Muscle of arm (tissue), 12 donors: ENCODE results near the gene RRM2. TPM values are rescaled to one million over a fixed set of nuclear protein-coding genes. Genes with fewer than 3 reads are reported as not detected.
"Not testable (repeated sequence)": the region's sequence is repeated elsewhere in the genome, so short reads cannot be mapped to it uniquely, and the experiment has no call there.

ENCODE experiments used
- DNase-seq: peaks from one replicate; pipeline ENCODE4 v3.0.0-alpha.2; 2013
- polyA plus RNA-seq, 12 donors: library from polyadenylated mRNA; unstranded; fragments of 120-200 nt; gene quantifications; one replicate each; pipeline ENCODE4 v1.2.1, GENCODE V29; 2013; ENCODE audit not compliant: insufficient read length in 12 of 12

RRM2 gene
- polyA plus RNA-seq, 12 donors = 24.9 to 58.9 (median 39.8) TPM; not detected in 1

DNA sequence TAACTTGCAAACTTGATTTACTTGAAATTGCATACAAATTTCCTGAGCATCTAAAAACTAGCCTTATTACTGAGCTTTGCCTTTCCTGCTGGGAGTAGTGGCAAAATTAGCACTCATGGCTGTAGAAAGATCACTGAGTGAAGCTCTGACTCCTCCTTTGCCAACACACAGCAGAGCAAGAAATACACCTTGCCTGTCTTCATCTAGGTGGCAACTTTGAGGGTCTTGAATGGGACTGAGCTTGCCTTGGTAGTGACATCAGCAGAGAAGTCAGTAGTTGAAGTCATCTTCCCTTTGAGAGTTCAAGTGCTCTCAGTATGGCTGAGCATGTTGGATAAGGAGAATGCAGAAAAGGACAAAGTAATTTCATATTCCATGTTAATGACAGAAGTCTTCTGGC lies 5.9 kb downstream of the RRM2 start:
- no peak for DNase-seq

DNA sequence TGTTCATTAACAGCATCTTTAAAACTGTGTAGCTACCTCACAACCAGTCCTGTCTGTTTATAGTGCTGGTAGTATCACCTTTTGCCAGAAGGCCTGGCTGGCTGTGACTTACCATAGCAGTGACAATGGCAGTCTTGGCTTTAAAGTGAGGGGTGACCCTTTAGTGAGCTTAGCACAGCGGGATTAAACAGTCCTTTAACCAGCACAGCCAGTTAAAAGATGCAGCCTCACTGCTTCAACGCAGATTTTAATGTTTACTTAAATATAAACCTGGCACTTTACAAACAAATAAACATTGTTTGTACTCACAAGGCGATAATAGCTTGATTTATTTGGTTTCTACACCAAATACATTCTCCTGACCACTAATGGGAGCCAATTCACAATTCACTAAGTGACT lies 7.0 kb downstream of the RRM2 start:
- DNase-seq = no peak

DNA sequence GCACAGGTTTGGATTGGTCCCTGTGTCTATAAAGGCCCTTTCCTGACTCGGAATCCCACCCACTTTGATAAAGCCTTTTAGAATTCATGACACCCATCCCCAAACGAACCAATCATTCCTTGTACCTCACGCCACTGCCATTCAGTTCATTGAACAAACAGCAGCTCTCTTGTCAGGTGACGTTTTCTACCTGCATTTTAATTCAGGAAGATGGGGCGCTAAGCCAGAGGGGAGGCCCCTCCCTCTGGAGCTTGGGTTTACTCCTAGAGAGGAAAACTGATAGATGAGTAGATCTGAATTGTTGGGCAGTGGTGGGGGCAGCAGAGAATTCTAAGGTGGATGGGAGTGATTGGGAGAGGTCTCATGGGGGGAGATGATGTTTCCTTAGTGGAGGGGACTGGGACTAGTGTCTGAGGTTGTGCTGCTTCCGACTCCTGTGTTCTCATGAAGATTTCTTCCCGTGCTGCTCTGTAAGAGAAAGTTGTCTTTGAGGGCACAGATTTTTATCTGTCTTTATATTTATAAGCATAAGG lies 9.6 kb downstream of the RRM2 start:
- DNase-seq = no peak

DNA sequence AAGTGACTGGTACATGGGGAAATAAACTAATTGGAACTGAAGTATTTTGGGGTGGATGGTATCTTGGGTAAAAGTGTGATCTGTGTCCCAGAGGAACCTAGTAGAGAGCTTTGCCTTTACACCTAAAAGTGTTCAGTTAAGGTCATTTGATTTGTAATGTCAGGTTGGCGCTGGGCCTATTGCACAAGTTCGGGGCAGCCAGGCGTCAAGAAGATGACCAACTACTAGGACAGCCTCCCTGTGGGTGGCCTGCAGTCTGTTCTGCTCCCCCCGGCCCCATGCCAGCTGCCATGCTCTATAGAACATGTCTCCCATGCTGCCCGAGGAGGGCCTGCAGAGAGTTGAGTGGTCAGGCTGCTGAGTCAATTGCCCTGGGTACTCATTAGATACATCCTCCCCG lies 10.1 kb downstream of the RRM2 start:
- DNase-seq = no peak

DNA sequence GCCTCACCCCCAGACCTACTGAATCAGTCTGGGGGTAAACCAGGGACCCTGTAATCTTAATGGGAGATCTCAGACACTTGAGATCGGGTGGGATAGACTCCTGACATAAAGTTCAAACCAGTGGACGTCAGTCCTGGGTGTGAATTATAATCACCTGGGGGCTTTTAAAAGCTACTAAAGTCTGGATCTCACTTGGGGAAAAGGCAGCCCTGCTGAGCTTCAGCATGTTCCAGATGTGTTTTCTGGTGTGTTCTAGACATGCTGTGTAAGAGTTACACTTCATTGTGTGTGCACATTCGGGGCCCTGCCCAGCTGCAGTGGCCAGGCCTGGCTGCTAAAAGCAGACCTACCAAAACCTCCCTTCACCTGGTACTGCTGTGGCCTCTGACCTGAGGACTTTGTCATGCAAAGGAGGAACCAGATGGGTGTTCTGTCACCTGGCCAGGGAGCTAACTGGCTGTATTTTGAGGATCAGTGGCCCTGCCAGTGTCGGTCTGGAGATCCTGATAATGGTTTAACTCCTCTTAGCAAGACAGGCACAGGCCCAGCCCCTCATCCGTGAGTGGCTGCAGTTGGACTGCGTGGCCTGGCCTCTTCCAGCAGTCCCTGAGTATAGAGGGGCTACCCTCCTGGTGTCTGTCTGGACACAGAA lies 10.6 kb downstream of the RRM2 start:
- no peak for DNase-seq

DNA sequence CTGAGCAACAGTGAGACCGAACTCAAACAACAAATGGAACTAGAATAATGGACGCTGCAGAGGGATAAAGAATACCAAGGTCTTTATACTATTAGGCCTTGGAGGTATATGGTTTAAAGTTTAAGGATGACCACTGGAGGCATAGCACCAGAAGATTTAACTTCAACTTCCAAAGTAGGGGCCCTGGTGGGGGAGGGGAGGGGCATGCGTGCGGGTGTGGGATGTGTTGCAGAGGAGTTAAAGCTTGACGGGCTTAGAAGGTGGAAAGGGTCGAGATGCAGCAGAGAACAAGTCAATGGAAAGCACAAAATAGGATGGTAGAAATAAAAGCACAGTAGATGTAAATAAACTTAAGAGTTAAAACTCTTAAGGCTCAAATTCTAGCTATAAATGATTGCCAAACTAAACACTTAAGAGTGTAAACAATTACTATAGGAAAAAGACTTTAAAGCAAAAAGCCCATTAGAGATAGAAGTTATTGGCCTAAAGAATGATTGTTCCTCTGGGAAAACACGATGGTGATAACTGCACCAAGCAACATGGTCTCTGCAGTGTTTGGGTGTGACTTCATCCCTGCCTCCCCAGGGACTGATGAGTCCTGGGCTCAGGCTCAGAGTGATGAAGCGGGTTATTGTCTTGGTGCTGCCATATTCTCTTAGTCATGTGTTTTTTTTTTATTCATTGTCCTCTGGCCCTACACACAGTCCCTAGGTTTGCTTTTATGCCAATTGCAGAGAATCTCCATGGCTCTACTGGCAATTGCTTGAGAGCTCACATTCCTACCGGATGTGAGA lies 13.0 kb downstream of the RRM2 start:
- DNase-seq = no peak

DNA sequence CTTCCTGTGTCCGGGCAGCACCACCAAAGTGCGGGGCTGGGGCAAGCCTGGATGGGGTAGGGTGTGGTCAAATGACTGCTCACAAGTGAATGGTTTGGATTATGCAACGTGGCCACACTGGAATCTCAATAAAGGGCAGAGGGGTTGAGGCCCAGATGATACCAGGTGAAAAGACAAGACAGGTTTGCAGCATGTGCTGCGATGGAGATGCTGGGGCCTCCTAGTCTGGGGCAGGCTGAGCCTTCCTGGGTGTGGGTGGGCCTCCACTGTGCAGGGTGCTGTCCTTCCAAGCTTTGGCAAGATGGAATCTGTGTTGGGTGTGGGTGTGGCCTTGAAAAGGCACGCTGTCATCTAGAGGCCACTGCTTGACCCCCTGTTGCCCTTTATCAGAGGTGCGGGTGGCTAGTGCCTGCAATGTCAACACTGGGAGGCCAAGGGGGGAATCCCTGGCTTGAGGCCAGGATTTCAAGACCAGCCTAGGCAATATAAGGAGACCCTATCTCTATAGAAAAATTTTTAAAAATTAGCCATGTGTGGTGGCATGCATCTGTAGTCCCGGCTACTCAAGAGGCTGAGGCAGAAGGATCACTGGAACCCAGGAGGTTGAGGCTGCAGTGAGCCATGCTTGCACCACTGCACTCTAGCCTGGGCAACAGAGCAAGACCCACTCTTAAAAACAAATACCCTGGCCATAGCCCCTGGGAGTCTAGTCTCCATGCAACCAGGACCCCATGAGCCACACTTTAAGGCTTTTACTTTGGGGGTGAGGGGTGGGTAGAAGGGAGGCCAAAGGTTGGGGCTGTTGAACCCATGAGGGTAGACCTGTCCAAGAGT lies 13.8 kb downstream of the RRM2 start:
- no peak for DNase-seq

DNA sequence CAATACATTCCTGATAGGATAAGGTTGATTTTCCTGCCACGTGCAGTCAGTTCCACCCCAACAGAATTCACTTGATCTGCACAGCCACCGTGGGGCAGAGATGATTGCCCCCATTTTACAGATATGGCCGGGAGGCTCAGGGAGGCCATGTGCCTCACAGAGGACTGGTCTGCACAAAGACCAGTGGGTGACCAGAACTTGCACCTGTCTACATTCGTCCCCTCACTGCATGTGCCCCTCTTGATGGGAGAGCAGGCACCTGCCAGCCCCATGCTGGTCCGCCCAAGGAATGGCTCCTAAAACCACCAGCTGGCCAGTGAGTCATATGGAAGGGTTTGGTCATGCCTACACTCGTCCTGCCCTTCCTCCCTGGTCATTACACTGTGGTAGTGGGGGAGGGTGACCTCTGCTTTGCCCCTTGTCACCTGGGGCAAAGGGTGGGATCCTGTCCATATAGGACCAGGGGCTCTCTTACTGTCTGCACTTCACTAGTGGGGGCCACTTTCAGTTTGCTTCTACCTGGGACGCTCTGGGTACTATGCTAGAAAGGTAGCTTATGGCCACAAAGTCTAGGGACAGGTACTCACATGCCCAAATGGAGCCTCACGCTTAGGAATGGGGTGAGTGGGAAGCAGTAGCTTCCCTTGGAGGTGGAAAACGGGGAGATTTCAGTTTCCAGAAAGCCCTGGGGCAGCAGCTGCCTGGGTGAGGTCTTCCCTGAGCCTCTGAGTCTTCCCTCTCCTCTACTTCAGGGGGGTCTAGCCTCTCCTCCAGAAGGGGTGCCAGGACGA lies 14.7 kb downstream of the RRM2 start:
- DNase-seq = no peak

DNA sequence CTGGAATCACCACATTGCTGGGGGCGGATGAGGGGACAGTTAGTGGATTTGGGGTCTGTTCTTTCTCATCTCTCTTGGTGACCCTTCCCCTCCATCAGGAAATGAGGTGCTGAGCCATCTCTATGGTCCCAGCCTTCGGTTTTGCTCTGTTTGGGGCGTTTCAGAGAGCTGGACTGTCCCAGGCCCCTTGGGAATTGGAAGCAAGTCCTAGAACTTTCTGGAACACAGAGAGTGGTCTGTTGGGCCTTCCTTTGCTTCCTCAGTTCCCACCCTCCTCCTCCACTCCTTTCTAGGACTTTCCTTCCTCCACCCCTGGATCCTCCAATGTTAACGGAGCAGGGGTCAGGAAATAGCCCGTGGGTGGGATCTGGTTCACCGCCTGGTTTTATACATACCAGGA lies 17.0 kb downstream of the RRM2 start:
- no peak for DNase-seq

DNA sequence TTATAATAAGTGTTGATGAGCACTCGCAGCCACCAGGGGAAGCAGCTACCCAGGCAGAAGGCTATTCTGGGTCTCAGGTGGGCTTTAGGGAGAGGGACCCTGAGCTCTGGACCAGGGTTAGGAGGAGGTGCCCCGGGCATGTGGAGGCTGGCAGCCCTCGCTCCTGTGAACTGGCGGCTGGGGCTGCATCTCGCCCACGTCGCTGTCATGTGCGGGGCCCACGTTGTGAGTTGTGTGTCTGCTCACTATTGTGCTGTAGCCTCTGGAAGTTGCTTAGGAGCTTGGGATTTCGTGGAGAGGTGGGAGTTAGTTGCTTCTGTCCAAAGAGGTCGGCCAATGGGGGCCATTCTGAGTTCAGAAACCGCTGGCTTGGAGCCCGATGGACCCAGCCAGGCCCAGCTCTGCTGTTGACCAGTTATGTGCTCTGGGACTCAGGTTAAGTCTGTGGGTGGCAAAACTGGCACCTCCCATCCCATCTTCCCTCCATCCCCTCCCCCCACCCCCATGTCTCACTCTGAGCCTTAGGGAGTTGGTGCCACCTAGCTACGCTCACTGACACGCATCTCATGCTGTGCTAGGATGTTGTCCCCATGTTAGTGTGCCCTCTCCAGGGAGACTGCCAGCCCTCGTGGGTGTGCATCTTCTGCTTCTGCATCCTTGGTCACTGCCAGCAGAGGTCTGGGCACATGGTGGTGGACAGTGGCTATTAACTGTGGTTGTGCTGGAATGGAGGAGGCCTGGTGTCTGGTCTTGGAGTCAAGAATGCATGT lies 18.5 kb downstream of the RRM2 start:
- DNase-seq = no peak

DNA sequence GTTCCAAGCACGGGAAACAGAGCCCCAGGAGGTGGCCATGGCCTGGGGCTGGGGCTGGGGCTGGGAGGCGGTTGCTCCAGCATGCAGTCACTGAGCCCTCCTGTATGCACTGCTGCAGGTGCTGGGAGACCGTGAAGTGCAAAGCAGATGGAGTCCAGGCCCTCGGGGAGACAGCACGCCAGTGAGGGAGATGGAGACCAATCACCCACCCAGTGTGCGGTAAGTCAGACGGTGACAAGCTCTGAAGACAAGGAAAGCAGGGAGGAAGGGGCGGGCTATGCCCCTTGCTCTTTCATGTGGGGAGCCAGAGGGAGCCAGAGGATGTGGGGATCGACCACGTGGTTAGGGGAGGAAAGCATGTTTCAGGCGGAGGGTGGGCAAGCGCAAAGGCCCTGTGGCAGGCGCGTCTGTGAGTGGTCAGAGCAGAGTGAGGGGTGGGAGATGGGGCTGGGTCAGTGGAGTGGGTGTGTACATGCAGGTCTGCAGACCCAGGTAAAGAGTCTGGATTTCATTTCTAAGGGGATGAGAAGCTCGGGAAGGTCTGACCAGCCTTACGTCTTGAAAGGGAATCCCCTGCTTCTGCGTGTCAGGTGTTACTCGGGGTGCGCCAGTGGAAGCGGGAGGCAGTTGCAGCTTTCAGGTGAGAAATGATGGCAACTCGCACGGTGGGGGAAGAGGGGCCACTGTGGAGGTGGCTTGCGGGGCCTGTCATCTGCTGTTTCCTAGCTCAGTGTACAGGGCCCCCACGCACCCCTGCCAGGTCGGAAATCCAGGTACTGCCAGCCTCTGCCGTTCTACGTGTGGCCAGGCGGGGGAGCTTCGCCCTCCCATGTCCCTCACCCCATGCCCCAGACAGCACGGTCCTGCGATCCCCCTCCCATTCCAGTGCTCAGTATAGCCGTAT lies 19.4 kb downstream of the RRM2 start:
- DNase-seq = no peak

DNA sequence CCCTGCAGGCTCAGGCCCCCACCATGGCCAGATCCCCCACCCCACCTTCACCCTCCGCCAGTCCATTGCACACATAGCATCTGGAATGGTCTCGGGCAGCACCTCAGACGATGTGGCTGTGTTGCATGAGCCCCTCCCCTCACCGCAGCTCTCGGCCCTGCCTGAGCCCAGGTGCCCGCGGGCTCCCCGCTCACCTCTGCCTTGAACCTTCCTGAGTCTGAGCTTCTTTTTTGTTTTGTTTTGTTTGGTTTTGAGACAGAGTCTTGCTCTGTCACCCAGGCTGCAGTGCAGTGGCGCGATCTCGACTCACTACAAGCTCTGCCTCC lies 20.1 kb downstream of the RRM2 start:
- DNase-seq = no peak

DNA sequence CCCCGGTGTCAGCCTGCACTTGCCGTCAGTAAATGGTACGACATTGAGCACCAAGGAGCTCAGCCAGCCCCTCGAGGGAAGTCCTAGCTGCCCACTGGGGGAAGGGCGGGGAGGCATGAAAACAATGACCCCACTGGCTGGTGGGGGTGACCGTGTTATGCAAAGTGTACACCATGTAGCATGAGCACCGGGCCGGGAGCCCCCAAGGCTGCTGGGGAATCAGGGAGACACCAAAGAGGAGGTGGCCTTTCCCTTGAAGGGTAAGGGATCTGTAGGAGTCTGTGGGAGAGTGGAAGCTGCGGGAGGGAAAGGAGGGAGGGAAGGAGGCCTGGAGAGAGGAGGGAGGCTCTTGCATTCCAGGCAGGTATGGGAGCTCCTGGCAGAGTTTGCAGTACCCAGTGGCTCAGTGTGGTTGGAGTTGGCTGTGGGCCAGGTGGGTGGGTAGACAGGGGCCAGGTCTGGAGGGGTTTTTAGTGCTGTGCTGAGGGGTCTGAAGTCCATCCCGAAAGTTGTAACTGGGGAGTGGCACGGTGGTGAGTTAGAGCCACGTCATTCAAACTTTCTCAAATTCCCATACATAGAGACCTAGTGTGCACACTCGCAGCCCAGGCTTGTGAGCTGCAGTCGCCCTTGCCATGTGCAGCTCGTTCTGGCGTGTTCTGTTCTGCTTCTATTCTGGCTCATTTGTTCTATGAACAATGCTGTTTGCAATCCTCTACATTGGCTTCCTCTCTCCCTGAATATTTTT lies 22.4 kb downstream of the RRM2 start:
- DNase-seq = no peak

DNA sequence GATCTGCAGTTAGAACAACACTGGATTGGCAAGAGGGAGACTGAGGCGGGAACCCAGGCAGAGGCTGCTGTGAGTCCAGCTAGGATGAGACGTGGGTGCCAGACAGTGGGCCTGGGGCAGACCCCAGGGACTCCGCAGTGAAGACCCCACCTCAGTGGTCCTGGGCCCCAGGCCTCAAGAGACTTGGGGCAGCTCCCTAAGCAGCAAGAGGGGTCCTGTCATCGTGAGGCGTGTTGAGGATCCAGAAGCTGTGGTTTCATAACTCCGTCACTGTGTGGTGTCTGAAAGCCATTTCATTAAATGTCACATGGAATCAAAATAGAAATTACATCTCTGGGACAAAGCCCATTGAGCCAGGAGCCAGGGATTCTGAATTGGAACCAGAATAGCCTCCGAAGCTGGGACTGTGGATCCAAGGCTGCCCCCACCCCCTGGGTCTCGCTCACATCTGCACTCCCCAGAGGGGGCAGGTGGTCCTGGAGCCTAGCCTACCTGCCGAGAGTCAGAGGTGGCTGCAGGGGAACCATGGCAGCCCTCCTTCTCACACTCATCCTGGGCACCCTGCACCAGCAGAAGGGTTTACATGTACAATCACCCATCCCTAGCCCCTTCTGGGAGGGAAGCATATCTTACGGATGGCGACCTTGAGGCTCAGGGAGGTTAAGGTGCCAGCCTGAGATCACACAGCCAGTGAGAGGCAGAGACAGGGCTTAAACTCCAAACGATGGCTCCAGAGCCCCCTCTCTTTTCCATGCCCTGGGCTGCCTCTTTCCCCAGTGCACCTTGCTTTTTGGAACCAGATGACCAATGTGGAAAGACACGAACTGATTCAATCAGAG lies 23.2 kb downstream of the RRM2 start:
- DNase-seq = no peak

DNA sequence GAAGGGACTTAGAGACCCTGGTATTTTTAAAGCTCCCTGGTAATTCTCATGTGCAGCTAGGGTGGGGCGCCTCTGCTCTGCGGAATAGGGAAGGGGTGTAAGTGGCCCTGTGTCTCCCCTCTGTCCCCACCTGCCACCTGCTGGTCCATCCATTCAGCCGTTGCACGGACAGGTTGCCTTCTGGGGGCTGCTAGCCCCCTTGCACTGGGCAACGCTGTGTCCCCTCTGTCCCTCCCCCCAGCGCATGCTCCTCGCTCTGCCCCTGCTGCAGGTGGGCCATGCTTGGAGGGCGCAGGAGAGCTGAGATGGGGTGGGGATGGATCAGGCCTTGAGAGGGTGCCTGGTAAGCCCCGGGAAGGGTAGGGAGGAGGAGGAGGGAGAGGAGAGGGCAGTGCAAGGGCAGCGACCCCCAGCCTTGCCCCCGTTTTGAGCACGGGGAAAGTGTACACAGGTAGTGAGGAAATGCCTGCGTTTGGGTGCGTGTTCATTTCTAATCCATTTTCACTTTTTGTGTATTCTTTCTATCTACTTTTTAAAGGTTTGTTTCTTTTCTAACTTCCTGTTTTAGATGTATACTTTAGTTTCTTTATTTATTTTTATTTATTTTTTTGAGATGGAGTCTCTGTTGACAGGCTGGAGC lies 23.9 kb downstream of the RRM2 start:
- no peak for DNase-seq

DNA sequence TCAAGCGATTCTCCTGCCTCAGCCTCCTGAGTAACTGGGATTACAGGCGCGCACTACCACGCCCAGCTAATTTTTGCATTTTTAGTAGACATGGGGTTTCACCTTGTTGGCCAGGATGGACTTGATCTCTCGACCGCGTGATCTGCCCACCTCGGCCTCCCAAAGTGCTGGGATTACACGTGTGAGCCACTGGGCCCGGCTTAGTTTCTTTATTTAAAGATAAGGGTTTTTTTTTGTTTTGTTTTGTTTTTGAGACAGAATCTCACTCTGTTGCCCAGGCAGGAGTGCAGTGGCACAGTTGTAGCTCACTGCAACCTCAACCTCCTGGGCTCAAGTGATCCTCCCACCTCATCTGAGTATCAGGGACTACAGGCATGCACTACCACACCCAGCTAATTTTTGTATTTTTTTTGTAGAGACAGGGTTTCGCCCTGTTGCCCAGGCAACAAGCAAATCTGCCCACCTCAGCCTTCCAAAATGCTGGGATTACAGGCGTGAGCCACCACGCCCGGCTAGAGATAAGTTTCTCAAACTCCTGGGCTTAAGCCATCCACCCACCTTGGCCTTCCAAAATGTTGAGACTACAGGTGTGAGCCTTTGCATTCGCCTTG lies 24.6 kb downstream of the RRM2 start:
- not testable (repeated sequence) for DNase-seq

DNA sequence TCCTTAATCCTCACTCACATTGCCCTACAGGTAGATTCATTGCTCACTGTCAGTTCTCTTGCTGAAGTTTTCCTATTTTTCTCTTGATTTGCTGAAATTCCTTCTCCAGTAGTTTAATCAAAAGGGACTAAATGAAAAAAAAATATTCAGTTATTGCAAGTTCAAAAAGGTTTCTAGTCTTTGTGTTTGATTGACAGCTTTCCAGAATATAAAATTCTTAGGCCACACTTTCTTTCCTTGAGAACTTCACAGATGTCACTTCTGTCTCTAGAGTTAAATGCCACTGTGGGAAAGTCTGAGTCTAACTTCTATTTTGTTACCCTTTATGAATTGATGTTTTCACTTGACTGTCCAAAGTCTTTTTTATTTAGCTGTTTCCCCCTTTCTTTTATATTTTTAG lies 25.7 kb downstream of the RRM2 start:
- DNase-seq = no peak
